HT1080 (cell line): Measurements from ENCODE around the gene ATF6B. TPM values are rescaled to one million over a fixed set of nuclear protein-coding genes. Genes with fewer than 3 reads are reported as not detected.
"Not testable (repeated sequence)": the region's sequence is repeated elsewhere in the genome, so short reads cannot be mapped to it uniquely, and the experiment has no call there.

Experiments used
- DNase-seq: peaks from one replicate; pipeline ENCODE4 v3.0.0-alpha.2; 2015; ENCODE audit warnings: low read depth
- total RNA-seq: library from RNA; depleted of rRNA; stranded (reverse); fragments of >200 nt; shearing (Covaris generic); gene quantifications from 2 replicates; pipeline ENCODE4 v1.2.3, GENCODE V29; 2014

Gene ATF6B
- total RNA-seq, 1 experiment from 2014 or later = 22.6 TPM

DNA sequence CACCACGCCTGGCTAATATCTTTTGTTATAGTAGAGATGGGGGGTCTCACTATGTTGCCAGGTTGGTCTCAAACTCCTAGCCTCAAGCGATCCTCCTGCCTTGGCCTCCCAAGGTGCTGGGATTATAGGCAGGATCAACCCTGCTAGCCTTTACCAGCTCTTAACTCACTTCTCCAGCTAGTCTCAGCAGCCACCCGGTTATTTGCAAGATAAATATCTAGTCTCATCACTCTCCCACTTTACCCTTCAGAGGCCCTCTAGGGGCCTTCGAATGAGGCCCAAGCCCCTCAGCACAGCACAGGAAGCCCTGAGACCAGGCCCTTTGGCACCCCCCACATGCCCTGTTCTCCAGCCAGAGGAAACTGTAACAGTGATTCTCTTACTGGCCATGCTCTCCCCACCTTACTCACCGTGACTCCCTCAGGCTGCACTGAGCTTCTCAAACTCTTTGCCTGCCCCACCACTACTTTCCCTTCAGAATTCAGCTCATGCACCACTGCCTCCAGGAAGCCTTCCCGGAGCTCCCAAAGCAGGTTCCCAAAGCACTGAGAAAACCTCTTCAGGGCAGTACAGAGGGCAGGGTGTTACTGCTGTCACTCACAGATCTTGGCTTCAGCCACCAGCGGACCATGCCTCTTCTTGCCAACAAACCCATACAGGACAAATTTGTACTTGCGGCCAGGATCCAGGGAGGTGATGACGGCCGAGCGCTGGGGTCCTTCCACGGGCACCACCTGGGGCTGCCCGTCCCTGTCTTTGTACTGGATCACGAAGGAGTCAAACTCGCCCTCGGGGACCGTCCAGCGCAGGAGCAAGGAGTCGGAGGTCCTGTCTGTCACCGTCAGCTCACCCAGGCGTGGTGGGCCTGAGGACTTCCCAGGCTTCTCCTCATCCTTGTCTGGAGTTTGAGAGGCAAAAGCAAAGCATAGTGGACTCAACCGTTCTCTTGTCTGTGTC is 44.0 kb downstream of the ATF6B start:
- no peak for DNase-seq

DNA sequence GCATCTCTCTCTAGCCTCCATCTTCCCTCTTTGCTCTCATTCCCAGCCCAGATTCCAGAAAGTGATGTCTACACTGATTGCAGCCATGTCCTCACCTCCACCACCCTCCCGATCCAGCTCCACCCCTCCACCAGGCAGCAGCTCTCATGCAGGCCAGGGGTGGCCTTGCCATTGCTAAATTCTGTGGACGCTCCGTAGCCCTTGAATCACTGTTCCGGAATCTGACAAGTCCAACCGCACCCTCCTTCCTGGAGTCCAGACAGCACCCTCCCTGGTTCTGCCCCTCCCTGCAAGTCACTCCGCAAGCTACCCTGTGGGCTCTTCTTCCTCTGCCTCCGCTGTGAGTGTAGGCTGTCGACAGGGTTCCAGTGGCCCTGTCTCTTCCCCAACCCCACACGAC is 45.1 kb downstream of the ATF6B start:
- DNase-seq = peak; percentile 80

GRCh38 chr6:32082478-32082877 is 45.6 kb downstream of the ATF6B start:
- no peak for DNase-seq

GRCh38 chr6:32081168-32081990 is 46.7 kb downstream of the ATF6B start:
- DNase-seq = peak; percentile 94

DNA sequence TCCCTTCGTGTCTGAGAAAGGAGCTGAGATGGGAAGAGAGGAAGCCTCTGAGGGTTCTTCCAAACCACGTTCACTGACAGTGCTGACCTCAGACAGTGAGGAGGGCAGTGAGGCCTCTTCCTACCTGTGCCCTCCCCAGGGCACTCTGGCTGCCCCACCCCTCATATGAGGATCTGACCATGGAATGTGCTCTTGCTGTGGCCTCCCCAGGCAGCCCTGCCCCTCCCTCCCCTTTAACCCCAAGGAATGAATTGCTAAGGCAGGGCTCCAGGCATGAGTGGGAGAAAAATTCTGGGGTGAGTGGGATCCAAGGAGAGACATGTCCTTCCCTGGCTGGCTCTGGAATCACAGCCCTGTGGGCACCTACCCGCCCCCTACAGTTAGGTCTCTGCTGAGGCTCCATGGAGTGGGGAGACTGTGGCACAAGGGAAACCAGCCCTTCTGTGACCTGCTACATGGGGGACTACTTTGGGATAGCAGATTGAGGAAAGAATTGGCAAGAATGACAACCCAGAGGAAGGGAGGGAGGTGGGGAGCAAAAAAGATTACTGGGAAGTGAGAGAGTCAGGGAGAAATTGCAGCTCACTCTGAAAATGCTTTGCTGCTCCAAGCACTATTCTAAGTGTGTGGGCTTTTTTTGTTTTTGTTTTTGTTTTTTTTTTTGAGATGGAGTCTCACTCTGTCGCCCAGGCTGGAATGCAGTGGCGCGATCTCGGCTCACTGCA is 48.3 kb downstream of the ATF6B start:
- no peak for DNase-seq

- DNase-seq = peak; percentile 73
Measured at GRCh38 chr6:32076321-32076809, 51.7 kb downstream of the ATF6B start.

- DNase-seq = no peak
Measured at GRCh38 chr6:32075781-32076180, 52.3 kb downstream of the ATF6B start.

- DNase-seq = no peak
Measured at GRCh38 chr6:32074996-32075532, 53.0 kb downstream of the ATF6B start.

DNA sequence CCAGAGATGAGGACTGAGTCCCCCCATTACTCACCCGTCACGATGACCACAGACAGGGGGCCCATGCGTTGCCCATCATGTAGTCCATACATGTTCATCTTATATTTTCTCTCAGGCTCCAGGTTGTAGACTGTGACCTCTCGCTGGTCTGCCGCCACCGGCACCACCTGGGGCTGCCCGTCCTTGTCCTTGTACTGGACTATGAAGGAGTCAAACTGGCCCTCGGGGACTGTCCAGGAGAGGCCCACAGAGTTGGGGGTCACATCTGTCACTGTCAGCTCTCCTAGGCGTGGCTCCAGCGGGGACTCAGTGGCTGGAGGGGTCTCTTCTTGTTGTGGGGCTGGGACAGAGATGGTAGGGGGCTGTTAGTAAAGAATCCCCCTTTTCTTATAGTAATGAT is 54.4 kb downstream of the ATF6B start:
- DNase-seq = no peak

- no peak for DNase-seq
Measured at GRCh38 chr6:32073101-32073500, 54.9 kb downstream of the ATF6B start.

- no peak for DNase-seq
Measured at GRCh38 chr6:32070814-32071543, 57.1 kb downstream of the ATF6B start.

GRCh38 chr6:32069878-32070515 is 58.0 kb downstream of the ATF6B start:
- no peak for DNase-seq

- no peak for DNase-seq
Measured at GRCh38 chr6:32069460-32069859, 58.6 kb downstream of the ATF6B start.

DNA sequence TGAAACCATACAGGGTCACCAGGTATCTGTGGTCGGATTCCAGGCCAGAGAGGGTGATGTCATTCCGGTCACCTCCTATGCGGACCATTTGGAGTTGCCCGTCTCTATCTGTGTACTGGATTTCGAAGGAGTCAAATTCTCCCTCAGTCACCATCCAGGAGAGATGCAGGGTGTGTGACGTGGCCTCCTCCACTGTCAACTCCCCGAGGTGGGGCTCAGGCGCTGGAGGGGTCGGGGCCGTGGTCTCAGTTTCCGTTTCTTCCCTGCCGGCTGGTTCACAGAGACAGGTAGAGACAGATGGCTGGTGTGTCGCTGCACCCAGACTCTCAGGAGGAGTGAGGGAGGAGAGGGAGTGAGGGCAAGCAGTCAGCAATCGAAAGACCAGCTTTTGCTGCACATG is 59.2 kb downstream of the ATF6B start:
- no peak for DNase-seq

DNA sequence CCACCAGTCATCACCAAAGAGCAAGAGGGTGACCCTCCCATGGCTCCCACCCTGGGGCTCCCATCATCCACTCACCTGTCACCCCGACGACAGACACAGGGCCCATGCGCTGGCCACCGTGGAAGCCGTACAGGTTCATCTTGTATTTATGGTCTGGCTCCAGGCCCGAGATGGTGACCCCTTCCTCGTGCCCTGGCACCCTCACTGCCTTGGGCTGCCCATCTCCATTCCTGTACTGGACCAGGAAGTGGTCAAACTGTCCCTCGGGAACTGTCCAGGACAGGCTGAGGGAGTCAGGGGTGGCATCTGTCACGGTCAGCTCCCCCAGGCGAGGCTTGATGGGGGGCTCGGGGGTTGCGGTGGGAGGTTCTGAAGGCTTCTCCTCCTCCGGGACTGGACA is 59.7 kb downstream of the ATF6B start:
- not testable (repeated sequence) for DNase-seq

- DNase-seq = not testable (repeated sequence)
Measured at GRCh38 chr6:32067521-32067920, 60.5 kb downstream of the ATF6B start.
